Measurements from ENCODE around the gene ZNF784.

The ZNF784 gene

GRCh38 chr19:55655648-55656040, 31.3 kb upstream of the ZNF784 start:
- H3K27me3 ChIP-seq (ENCODE audit: insufficient read depth, low read length, poor library complexity), result no peaks in the 10 kb centered on the region
- H3K79me1 ChIP-seq (ENCODE audit: low read length), result no peaks in the 10 kb centered on the region
- peaks cover 4% of the 10 kb centered on the region for H3K4me1 ChIP-seq (ENCODE audit: control insufficient read depth, low read depth, low read length)
- H2AK5ac ChIP-seq (ENCODE audit: low read length), result no peak overlapping the region
- peaks cover 53% of the 10 kb centered on the region for H3K79me2 ChIP-seq (ENCODE audit: control insufficient read depth, insufficient read depth, low read length)
- H3K4me2 ChIP-seq (ENCODE audit: low read length), result peak overlapping the region; percentile 85
- H3K56ac ChIP-seq (ENCODE audit: low read length), result peak overlapping the region; percentile 97
- H4K5ac ChIP-seq (ENCODE audit: low read length), result peak overlapping the region; percentile 5
- peak overlapping the region; percentile 96 for H3K27ac ChIP-seq (ENCODE audit: low read depth, low read length)
- no peak overlapping the region for H3K18ac ChIP-seq (ENCODE audit: low read length)
- no peaks in the 10 kb centered on the region for H3K36me3 ChIP-seq (ENCODE audit: control insufficient read depth, insufficient read depth, low read length)
- no peak overlapping the region for H3K23ac ChIP-seq (ENCODE audit: low read length)
- no peak overlapping the region for H2BK15ac ChIP-seq (replicated peaks; ENCODE audit: low read depth)
- H4K8ac ChIP-seq (ENCODE audit: low read depth, low read length), result peak overlapping the region; percentile 56
- WGBS (ENCODE audit: extremely low coverage, insufficient coverage, low lambda C conversion rate), result no CpG with 5 or more reads among the region's 19 CpGs
- peak overlapping the region; percentile 18 for H3K4ac ChIP-seq (ENCODE audit: low read depth, low read length)
- H3K9ac ChIP-seq (ENCODE audit: low read length), result peak overlapping the region; percentile 82
- H2BK5ac ChIP-seq (ENCODE audit: low read length), result peak overlapping the region; percentile 61
- peak overlapping the region; percentile 64 for H3K4me3 ChIP-seq (ENCODE audit: low read length)
- no peak overlapping the region for H2BK120ac ChIP-seq (ENCODE audit: low read depth, low read length)
- no peak for DNase-seq

DNA sequence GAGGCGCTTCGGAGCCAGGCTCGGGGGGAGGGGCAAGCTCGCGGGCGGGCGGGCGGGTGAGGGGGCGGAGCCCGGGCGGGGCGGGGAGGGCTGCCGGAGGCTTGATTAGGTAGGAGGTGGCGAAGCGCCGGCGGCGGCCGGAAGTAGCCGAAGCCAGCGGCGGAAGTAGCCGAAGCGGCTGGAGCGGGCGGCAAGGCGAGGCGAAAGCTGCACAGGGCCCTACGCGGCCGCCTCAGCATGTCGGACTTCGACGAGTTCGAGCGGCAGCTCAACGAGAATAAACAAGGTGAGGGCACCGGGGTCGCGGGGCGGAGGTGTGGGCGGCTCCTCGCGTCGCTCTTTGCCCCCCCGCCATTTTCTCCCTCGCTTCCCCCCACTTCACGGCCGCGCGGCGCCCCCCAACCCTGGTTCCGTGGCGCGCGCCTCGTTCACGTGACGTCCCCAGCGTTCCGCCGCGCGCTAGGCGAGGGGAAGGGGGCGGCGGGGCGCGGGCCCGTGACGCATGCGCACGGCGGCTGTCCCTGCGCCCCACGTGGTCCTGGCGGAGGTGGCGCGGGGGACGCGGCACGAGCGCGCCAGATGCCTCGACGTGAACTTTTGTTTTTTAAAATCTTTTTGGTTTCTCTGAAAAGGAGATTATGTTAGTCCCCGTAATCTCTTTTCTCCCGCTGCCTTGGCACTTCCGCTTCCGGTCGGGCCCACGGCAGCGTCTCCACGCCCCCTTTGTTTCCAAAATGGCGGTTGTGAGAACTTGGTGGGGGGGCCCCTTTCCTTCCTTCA, 30.7 kb upstream of the ZNF784 start, which contains the start of gene U2AF2:
Gene U2AF2, plus strand, starts transcription at position 168 of the 780 bp plus-strand sequence. Its CDS starts 70 bp downstream, at position 238.
- H3K36me3 ChIP-seq (ENCODE audit: control insufficient read depth, insufficient read depth, low read length), result no peaks in the 10 kb centered on the region
- H2BK5ac ChIP-seq (ENCODE audit: low read length), result peak within 1 kb of the TSS; percentile 98
- H4K8ac ChIP-seq (ENCODE audit: low read depth, low read length), result peak within 1 kb of the TSS; percentile 56
- peak within 1 kb of the TSS; percentile 99 for H3K9ac ChIP-seq (ENCODE audit: low read length)
- H3K4ac ChIP-seq (ENCODE audit: low read depth, low read length), result peak within 1 kb of the TSS; percentile 98
- peak within 1 kb of the TSS; percentile 98 for H3K56ac ChIP-seq (ENCODE audit: low read length)
- no peak within 1 kb of the TSS for H2BK15ac ChIP-seq (replicated peaks; ENCODE audit: low read depth)
- peak within 1 kb of the TSS; percentile 48 for H3K23ac ChIP-seq (ENCODE audit: low read length)
- H2BK120ac ChIP-seq (ENCODE audit: low read depth, low read length), result peak within 1 kb of the TSS; percentile 84
- H3K27me3 ChIP-seq (ENCODE audit: insufficient read depth, low read length, poor library complexity), result no peaks in the 10 kb centered on the region
- H3K79me2 ChIP-seq (ENCODE audit: control insufficient read depth, insufficient read depth, low read length), result peaks cover 47% of the 10 kb centered on the region
- H3K4me1 ChIP-seq (ENCODE audit: control insufficient read depth, low read depth, low read length), result peaks cover 4% of the 10 kb centered on the region
- peak; percentile 92 for DNase-seq
- H3K79me1 ChIP-seq (ENCODE audit: low read length), result no peaks in the 10 kb centered on the region
- H3K27ac ChIP-seq (ENCODE audit: low read depth, low read length), result peak within 1 kb of the TSS; percentile 96
- peak within 1 kb of the TSS; percentile 81 for H3K4me3 ChIP-seq (ENCODE audit: low read length)
- no CpG with 5 or more reads among the region's 95 CpGs for WGBS (ENCODE audit: extremely low coverage, insufficient coverage, low lambda C conversion rate)
- H2AK5ac ChIP-seq (ENCODE audit: low read length), result no peak within 1 kb of the TSS
- peak within 1 kb of the TSS; percentile 85 for H3K4me2 ChIP-seq (ENCODE audit: low read length)
- H4K5ac ChIP-seq (ENCODE audit: low read length), result peak within 1 kb of the TSS; percentile 68
- H3K18ac ChIP-seq (ENCODE audit: low read length), result peak within 1 kb of the TSS; percentile 96

DNA sequence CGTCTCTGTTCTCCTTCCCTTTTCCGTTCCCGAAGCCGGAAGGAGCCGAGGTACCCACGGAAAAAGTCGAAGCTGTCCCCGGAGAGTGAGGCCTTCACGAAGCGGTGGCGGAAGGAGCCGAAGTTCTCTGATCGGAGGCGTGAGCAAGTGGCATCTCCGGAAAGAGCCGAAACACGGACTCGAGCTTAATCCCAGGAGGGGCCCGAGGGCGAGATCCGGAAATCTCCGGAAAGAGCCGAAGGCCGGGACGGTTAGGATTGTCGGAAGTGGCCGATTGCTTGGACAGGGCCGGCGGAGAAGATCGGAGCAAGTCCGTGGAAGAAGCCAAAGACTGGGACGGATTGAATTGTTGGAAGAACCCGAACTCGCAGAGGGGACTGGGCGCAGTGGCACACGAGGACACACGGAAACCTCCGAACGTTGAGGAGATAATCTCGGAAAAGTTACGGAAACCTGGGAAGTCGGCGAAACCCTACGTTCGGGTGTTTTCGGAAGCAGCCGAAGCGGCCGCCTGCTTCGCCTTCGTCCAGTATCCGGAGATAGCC, 30.0 kb upstream of the ZNF784 start:
- Histone ChIP-seq H3K18ac (ENCODE audit: low read length) (peak overlapping the region; percentile 47), H3K79me2 (ENCODE audit: control insufficient read depth, insufficient read depth, low read length) (peaks cover 40% of the 10 kb centered on the region), H4K8ac (ENCODE audit: low read depth, low read length) (no peak overlapping the region), H3K4ac (ENCODE audit: low read depth, low read length) (no peak overlapping the region), H3K4me1 (ENCODE audit: control insufficient read depth, low read depth, low read length) (peaks cover 4% of the 10 kb centered on the region), H3K36me3 (ENCODE audit: control insufficient read depth, insufficient read depth, low read length) (no peaks in the 10 kb centered on the region), H3K4me2 (ENCODE audit: low read length) (peak overlapping the region; percentile 82), H3K9ac (ENCODE audit: low read length) (peak overlapping the region; percentile 99), H3K4me3 (ENCODE audit: low read length) (peak overlapping the region; percentile 81), H3K56ac (ENCODE audit: low read length) (peak overlapping the region; percentile 98), H3K27ac (ENCODE audit: low read depth, low read length) (peak overlapping the region; percentile 88), H2BK5ac (ENCODE audit: low read length) (peak overlapping the region; percentile 98), H2BK15ac (replicated peaks; ENCODE audit: low read depth) (no peak overlapping the region), H3K27me3 (ENCODE audit: insufficient read depth, low read length, poor library complexity) (no peaks in the 10 kb centered on the region), H2AK5ac (ENCODE audit: low read length) (no peak overlapping the region), H4K5ac (ENCODE audit: low read length) (peak overlapping the region; percentile 68), H3K23ac (ENCODE audit: low read length) (peak overlapping the region; percentile 48), H3K79me1 (ENCODE audit: low read length) (no peaks in the 10 kb centered on the region), H2BK120ac (ENCODE audit: low read depth, low read length) (no peak overlapping the region)
- peak; percentile 100 for DNase-seq
- WGBS (ENCODE audit: extremely low coverage, insufficient coverage, low lambda C conversion rate), result no CpG with 5 or more reads among the region's 52 CpGs

DNA sequence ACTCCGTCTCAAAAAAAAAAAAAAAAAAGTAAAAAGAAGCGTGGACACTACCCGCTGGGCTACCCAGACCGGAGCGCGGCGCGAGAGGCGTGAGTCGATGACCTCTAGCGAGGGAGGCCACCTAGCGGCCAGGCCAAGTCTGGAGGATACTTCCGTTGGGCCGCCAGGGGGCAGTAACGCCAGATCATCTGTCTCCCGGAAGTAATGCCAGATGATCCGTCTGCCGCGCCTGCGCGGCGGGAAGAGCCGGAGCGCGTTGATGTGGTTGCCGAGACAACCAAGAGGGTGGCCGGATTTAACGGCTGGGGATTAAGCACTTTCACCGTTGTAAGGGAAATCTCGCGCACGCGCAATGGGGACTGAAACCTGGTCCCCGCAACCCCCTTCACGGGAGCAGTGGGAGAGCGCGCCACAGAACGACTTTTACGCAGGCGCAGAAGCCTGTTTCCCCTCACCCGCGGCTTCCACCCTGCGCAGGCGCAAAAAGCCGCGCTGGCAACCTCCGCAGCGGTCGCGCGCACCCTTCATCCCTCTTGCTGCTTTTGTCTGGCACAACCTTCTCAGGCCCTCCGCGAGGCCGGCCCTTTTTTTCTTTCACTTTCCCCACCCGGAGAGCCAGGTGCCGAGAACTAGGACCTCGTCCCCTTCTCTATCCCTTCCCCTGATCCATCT, 29.4 kb upstream of the ZNF784 start:
- peak overlapping the region; percentile 85 for H3K27ac ChIP-seq (ENCODE audit: low read depth, low read length)
- H2BK120ac ChIP-seq (ENCODE audit: low read depth, low read length), result no peak overlapping the region
- no peak overlapping the region for H4K8ac ChIP-seq (ENCODE audit: low read depth, low read length)
- peak overlapping the region; percentile 35 for H3K18ac ChIP-seq (ENCODE audit: low read length)
- no peak overlapping the region for H2AK5ac ChIP-seq (ENCODE audit: low read length)
- H3K36me3 ChIP-seq (ENCODE audit: control insufficient read depth, insufficient read depth, low read length), result no peaks in the 10 kb centered on the region
- H2BK5ac ChIP-seq (ENCODE audit: low read length), result peak overlapping the region; percentile 79
- no peak overlapping the region for H3K23ac ChIP-seq (ENCODE audit: low read length)
- WGBS (ENCODE audit: extremely low coverage, insufficient coverage, low lambda C conversion rate), result no CpG with 5 or more reads among the region's 57 CpGs
- H3K4me2 ChIP-seq (ENCODE audit: low read length), result peak overlapping the region; percentile 77
- H3K27me3 ChIP-seq (ENCODE audit: insufficient read depth, low read length, poor library complexity), result no peaks in the 10 kb centered on the region
- H4K5ac ChIP-seq (ENCODE audit: low read length), result no peak overlapping the region
- H3K79me2 ChIP-seq (ENCODE audit: control insufficient read depth, insufficient read depth, low read length), result peaks cover 34% of the 10 kb centered on the region
- no peak overlapping the region for H2BK15ac ChIP-seq (replicated peaks; ENCODE audit: low read depth)
- peaks cover 4% of the 10 kb centered on the region for H3K4me1 ChIP-seq (ENCODE audit: control insufficient read depth, low read depth, low read length)
- H3K9ac ChIP-seq (ENCODE audit: low read length), result peak overlapping the region; percentile 99
- H3K79me1 ChIP-seq (ENCODE audit: low read length), result no peaks in the 10 kb centered on the region
- peak overlapping the region; percentile 92 for H3K56ac ChIP-seq (ENCODE audit: low read length)
- H3K4me3 ChIP-seq (ENCODE audit: low read length), result peak overlapping the region; percentile 81
- DNase-seq, result peak; percentile 99
- H3K4ac ChIP-seq (ENCODE audit: low read depth, low read length), result peak overlapping the region; percentile 82

- no peak for DNase-seq
- H3K79me2 ChIP-seq (ENCODE audit: control insufficient read depth, insufficient read depth, low read length), result peaks cover 21% of the 10 kb centered on the region
- H3K27me3 ChIP-seq (ENCODE audit: insufficient read depth, low read length, poor library complexity), result no peaks in the 10 kb centered on the region
- peak overlapping the region; percentile 17 for H3K4ac ChIP-seq (ENCODE audit: low read depth, low read length)
- H3K4me1 ChIP-seq (ENCODE audit: control insufficient read depth, low read depth, low read length), result peaks cover 4% of the 10 kb centered on the region
- WGBS (ENCODE audit: extremely low coverage, insufficient coverage, low lambda C conversion rate), result no CpG with 5 or more reads among the region's 71 CpGs
- H2BK5ac ChIP-seq (ENCODE audit: low read length), result no peak overlapping the region
- no peak overlapping the region for H3K27ac ChIP-seq (ENCODE audit: low read depth, low read length)
- H2BK15ac ChIP-seq (replicated peaks; ENCODE audit: low read depth), result no peak overlapping the region
- H4K8ac ChIP-seq (ENCODE audit: low read depth, low read length), result peak overlapping the region; percentile 7
- H3K4me3 ChIP-seq (ENCODE audit: low read length), result no peak overlapping the region
- H2BK120ac ChIP-seq (ENCODE audit: low read depth, low read length), result no peak overlapping the region
- H4K5ac ChIP-seq (ENCODE audit: low read length), result no peak overlapping the region
- no peaks in the 10 kb centered on the region for H3K79me1 ChIP-seq (ENCODE audit: low read length)
- H2AK5ac ChIP-seq (ENCODE audit: low read length), result no peak overlapping the region
- no peak overlapping the region for H3K4me2 ChIP-seq (ENCODE audit: low read length)
- H3K23ac ChIP-seq (ENCODE audit: low read length), result no peak overlapping the region
- peak overlapping the region; percentile 53 for H3K9ac ChIP-seq (ENCODE audit: low read length)
- H3K36me3 ChIP-seq (ENCODE audit: control insufficient read depth, insufficient read depth, low read length), result no peaks in the 10 kb centered on the region
- H3K18ac ChIP-seq (ENCODE audit: low read length), result no peak overlapping the region
- H3K56ac ChIP-seq (ENCODE audit: low read length), result peak overlapping the region; percentile 71
These were observed 28.2 kb upstream of the ZNF784 start for GRCh38 chr19:55652311-55653128.
